H1 (cell line): ENCODE measurements around the gene ZHX3. TPM values are rescaled to one million over a fixed set of nuclear protein-coding genes. Genes with fewer than 3 reads are reported as not detected.

Experiments used
- CTCF ChIA-PET: fragments of 300-600 bp; sonication (Branson Sonifier 250); formaldehyde crosslinking; loops from one replicate; lab custom pipeline; 2021; ENCODE audit not compliant: partially characterized antibody; lab: Charles Lee
- POLR2A ChIA-PET: fragments of 300-600 bp; sonication (Branson Sonifier 250); formaldehyde crosslinking; loops from one replicate; lab custom pipeline; 2021; ENCODE audit warnings: inconsistent platforms; ENCODE audit not compliant: partially characterized antibody; lab: Charles Lee
- DNase-seq, 2 experiments: peaks; one replicate each; pipeline versions ENCODE4 v3.0.0 to v3.0.0-alpha.2; 2010 to 2022; ENCODE audit warnings: low spot score in 2 of 2, low read depth in 1 of 2, mixed read lengths in 1 of 2
- FAIRE-seq: peaks from 2 replicates; lab custom pipeline; 2011; peaks lifted over from hg19 to GRCh38; lab: Jason Lieb, UNC
- H2AFZ ChIP-seq: 2 replicates; pipeline ENCODE4 v1.8.1; 2012; ENCODE audit warnings: low read length, inconsistent platforms
- H2AK5ac ChIP-seq: 2 replicates; pipeline ENCODE4 v1.6.1; 2013; ENCODE audit warnings: low read depth, low read length
- H2BK120ac ChIP-seq: replicated peaks from 2 replicates; pipeline ENCODE3; 2013; ENCODE audit warnings: low read depth, low read length, inconsistent platforms
- H2BK12ac ChIP-seq: 2 replicates; pipeline ENCODE4 v1.6.1; 2013; ENCODE audit warnings: low read depth, low read length
- H2BK15ac ChIP-seq: 2 replicates; pipeline ENCODE4 v1.6.1; 2013; ENCODE audit warnings: low read length
- H2BK20ac ChIP-seq: 2 replicates; pipeline ENCODE4 v1.6.1; 2013; ENCODE audit warnings: low read length
- H2BK5ac ChIP-seq: 2 replicates; pipeline ENCODE4 v1.6.1; 2013; ENCODE audit warnings: low read depth, low read length
- H3K14ac ChIP-seq: 2 replicates; pipeline ENCODE4 v1.6.1; 2013; ENCODE audit warnings: inconsistent platforms; ENCODE audit not compliant: insufficient read length
- H3K18ac ChIP-seq: 2 replicates; pipeline ENCODE4 v1.6.1; 2013; ENCODE audit warnings: low read length; ENCODE audit errors: extremely low read depth
- H3K23ac ChIP-seq: 2 replicates; pipeline ENCODE4 v1.6.1; 2013; ENCODE audit warnings: inconsistent platforms; ENCODE audit not compliant: insufficient read length
- H3K23me2 ChIP-seq: 2 replicates; pipeline ENCODE4 v1.6.1; 2013; ENCODE audit warnings: low read depth, low read length
- H3K27ac ChIP-seq: 2 replicates; pipeline ENCODE4 v1.6.1; 2011; ENCODE audit warnings: low read depth, low read length, inconsistent platforms
- H3K27me3 ChIP-seq, 4 experiments: replicated peaks in 1 of 4; 1 replicate in 1 of 4; 2 replicates in 3 of 4; pipeline versions ENCODE4 v1.6.1 to v1.8.1; 2011 to 2013; ENCODE audit warnings: low read length in 3 of 4, mild to moderate bottlenecking in 3 of 4, inconsistent platforms in 2 of 4, mixed read lengths in 2 of 4, moderate library complexity in 1 of 4; ENCODE audit not compliant: control insufficient read depth in 3 of 4, insufficient read depth in 3 of 4; ENCODE audit errors: extremely low read depth in 1 of 4
- H3K36me3 ChIP-seq, 4 experiments: 2 replicates each; pipeline versions ENCODE4 v1.6.1 to v1.8.1; 2011 to 2013; ENCODE audit warnings: mild to moderate bottlenecking in 4 of 4, low read length in 3 of 4, moderate library complexity in 2 of 4, control low read depth in 1 of 4, inconsistent platforms in 1 of 4; ENCODE audit not compliant: insufficient read depth in 4 of 4, control insufficient read depth in 2 of 4
- H3K4ac ChIP-seq: replicated peaks from 2 replicates; pipeline ENCODE3; 2013; ENCODE audit warnings: low read length, low read depth, mixed read lengths, inconsistent platforms; ENCODE audit not compliant: insufficient read length
- H3K4me1 ChIP-seq, 4 experiments: replicated peaks in 1 of 4; 1 replicate in 1 of 4; 2 replicates in 3 of 4; pipeline versions ENCODE4 v1.6.1 to v1.8.1; 2011 to 2013; ENCODE audit warnings: low read length in 3 of 4, inconsistent platforms in 2 of 4, mixed read lengths in 1 of 4; ENCODE audit not compliant: insufficient read depth in 4 of 4, control insufficient read depth in 3 of 4
- H3K4me2 ChIP-seq, 2 experiments: 2 replicates each; pipeline versions ENCODE4 v1.6.1 to v1.8.1; 2011 to 2013; ENCODE audit warnings: low read depth in 2 of 2, low read length in 2 of 2, control low read depth in 1 of 2, inconsistent platforms in 1 of 2, mild to moderate bottlenecking in 1 of 2; ENCODE audit not compliant: insufficient read depth in 1 of 2
- H3K4me3 ChIP-seq, 4 experiments: fragments of 200-600, 300-600 bp in 1 of 4; sonication (generic), shearing (Covaris generic), sonication (Bioruptor Twin) in 1 of 4; 2 replicates each; pipeline versions ENCODE4 v1.5.1 to v1.8.1; 2011 to 2016; ENCODE audit warnings: low read length in 4 of 4, low read depth in 3 of 4, control low read depth in 2 of 4, inconsistent platforms in 2 of 4, mild to moderate bottlenecking in 2 of 4, mixed read lengths in 1 of 4, moderate library complexity in 1 of 4; ENCODE audit not compliant: insufficient read depth in 2 of 4; ENCODE audit errors: extremely low read depth in 1 of 4
- H3K56ac ChIP-seq: replicated peaks from 2 replicates; pipeline ENCODE3; 2013; ENCODE audit warnings: low read depth, mild to moderate bottlenecking, mixed read lengths, low read length, inconsistent platforms; ENCODE audit not compliant: insufficient read length
- H3K79me1 ChIP-seq: 2 replicates; pipeline ENCODE4 v1.6.1; 2013; ENCODE audit warnings: low read depth, low read length, control low read depth
- H3K79me2 ChIP-seq, 2 experiments: 2 replicates each; pipeline versions ENCODE4 v1.6.1 to v1.8.1; 2012 to 2013; ENCODE audit warnings: low read length in 2 of 2, mild to moderate bottlenecking in 2 of 2, inconsistent platforms in 1 of 2; ENCODE audit not compliant: insufficient read depth in 2 of 2, control insufficient read depth in 1 of 2
- H3K9ac ChIP-seq, 4 experiments: replicated peaks in 1 of 4; 1 replicate in 1 of 4; 2 replicates in 3 of 4; pipeline versions ENCODE4 v1.6.1 to v1.8.1; 2011 to 2013; ENCODE audit warnings: low read depth in 3 of 4, low read length in 3 of 4, control low read depth in 2 of 4, mild to moderate bottlenecking in 2 of 4, moderate library complexity in 2 of 4, inconsistent platforms in 1 of 4; ENCODE audit errors: extremely low read depth in 1 of 4
- H3K9me3 ChIP-seq, 2 experiments: 2 replicates each; pipeline versions ENCODE4 v1.6.1 to v1.8.1; 2012 to 2013; ENCODE audit warnings: mild to moderate bottlenecking in 2 of 2, moderate library complexity in 2 of 2, control low read depth in 1 of 2, inconsistent platforms in 1 of 2, low read depth in 1 of 2, low read length in 1 of 2, mixed read lengths in 1 of 2; ENCODE audit not compliant: insufficient read depth in 2 of 2
- H4K20me1 ChIP-seq, 2 experiments: replicated peaks in 1 of 2; 2 replicates each; pipeline versions ENCODE3 to v1.8.1; 2011 to 2013; ENCODE audit warnings: inconsistent platforms in 2 of 2, low read length in 2 of 2, mild to moderate bottlenecking in 1 of 2; ENCODE audit not compliant: insufficient read depth in 2 of 2, control insufficient read depth in 1 of 2
- H4K5ac ChIP-seq: 2 replicates; pipeline ENCODE4 v1.6.1; 2013; ENCODE audit warnings: low read length, low read depth, mixed read lengths, inconsistent platforms; ENCODE audit not compliant: insufficient read length
- H4K8ac ChIP-seq: 2 replicates; pipeline ENCODE4 v1.8.0; 2013; ENCODE audit warnings: mild to moderate bottlenecking, moderate library complexity, low read length, inconsistent platforms; ENCODE audit not compliant: insufficient read depth; ENCODE audit errors: extremely low read depth
- H4K91ac ChIP-seq: replicated peaks from 2 replicates; pipeline ENCODE3; 2013; ENCODE audit warnings: low read length, mixed read lengths, inconsistent platforms; ENCODE audit not compliant: insufficient read length
- ASH2L ChIP-seq: fragments of 200-600, 300-600 bp; sonication (generic); IDR thresholded peaks from one replicate; pipeline ENCODE4 v1.7.1; 2017; ENCODE audit warnings: low read length
- CTCF ChIP-seq, 3 experiments: IDR thresholded peaks; 1 replicate in 2 of 3; 2 replicates in 1 of 3; pipeline versions ENCODE4 v1.5.1 to v1.6.1; 2011; ENCODE audit warnings: low read length in 3 of 3, mild to moderate bottlenecking in 3 of 3, inconsistent platforms in 2 of 3, low read depth in 1 of 3, moderate library complexity in 1 of 3; ENCODE audit not compliant: insufficient read depth in 1 of 3; ENCODE audit errors: control extremely low read depth in 1 of 3
- FOSL1 ChIP-seq: IDR thresholded peaks from 2 replicates; pipeline ENCODE4 v1.6.1; 2011; ENCODE audit warnings: mild to moderate bottlenecking, low read depth, low read length, moderate library complexity; ENCODE audit not compliant: insufficient read depth
- GABPA ChIP-seq: IDR thresholded peaks from 2 replicates; pipeline ENCODE4 v1.6.1; 2011; ENCODE audit warnings: mild to moderate bottlenecking, low read length, moderate library complexity, borderline replicate concordance; ENCODE audit not compliant: insufficient read depth
- HDAC6 ChIP-seq: IDR thresholded peaks from one replicate; pipeline ENCODE4 v1.7.1; 2012; ENCODE audit warnings: low read depth, mild to moderate bottlenecking, inconsistent platforms, low read length, moderate library complexity
- KDM1A ChIP-seq: fragments of 200-600, 300-600 bp; sonication (generic); IDR thresholded peaks from 2 replicates; pipeline ENCODE4 v1.7.1; 2016; ENCODE audit warnings: mild to moderate bottlenecking, low read length, borderline replicate concordance
- KDM4A ChIP-seq: IDR thresholded peaks from one replicate; pipeline ENCODE4 v1.7.1; 2012; ENCODE audit warnings: low read depth, mild to moderate bottlenecking, moderate library complexity, low read length, inconsistent platforms; ENCODE audit not compliant: severe bottlenecking
- RBBP5 ChIP-seq: IDR thresholded peaks from 2 replicates; pipeline ENCODE4 v1.7.1; 2012; ENCODE audit warnings: low read depth, mild to moderate bottlenecking, inconsistent platforms, low read length, moderate library complexity, borderline replicate concordance
- RFX5 ChIP-seq: IDR thresholded peaks from 2 replicates; pipeline ENCODE4 v1.6.1; 2011; ENCODE audit warnings: low read depth, low read length, improper control_type of control experiment, borderline replicate concordance
- SIN3A ChIP-seq, 2 experiments: IDR thresholded peaks in 1 of 2; conservative IDR thresholded peaks in 1 of 2; 2 replicates each; pipeline ENCODE4 v1.6.1; 2011 to 2012; ENCODE audit warnings: low read length in 2 of 2, improper control_type of control experiment in 1 of 2, low read depth in 1 of 2, mild to moderate bottlenecking in 1 of 2
- SIX5 ChIP-seq: IDR thresholded peaks from 2 replicates; pipeline ENCODE4 v1.6.1; 2011; ENCODE audit warnings: mild to moderate bottlenecking, low read depth, low read length
- WGBS, 2 experiments: shearing (Covaris generic) in 1 of 2; methylation state at CpG; one replicate each; pipeline versions ENCODE4 v1.1.6 to v1.1.7; 2013 to 2015; ENCODE audit warnings: low lambda C conversion rate in 2 of 2, mixed read lengths in 2 of 2, inconsistent platforms in 1 of 2, low coverage in 1 of 2, missing lambda C conversion rate in 1 of 2; ENCODE audit not compliant: insufficient replicate concordance in 2 of 2, insufficient coverage in 1 of 2, insufficient read length in 1 of 2; ENCODE audit errors: extremely low coverage in 1 of 2, missing lambda C conversion rate in 1 of 2; 5-methylcytosine and 5-hydroxymethylcytosine counted together
- polyA plus RNA-seq, 7 experiments: library from polyadenylated mRNA; depleted of rRNA in 3 of 7; stranded (reverse) in 5 of 7; unstranded in 2 of 7; fragments of >200 nt in 5 of 7; fragments of 200-250 nt in 2 of 7; gene quantifications; 1 replicate in 5 of 7; 2 replicates in 1 of 7; 4 replicates in 1 of 7; pipeline versions ENCODE4 v1.2.1 to v1.2.3, GENCODE V29; 2011 to 2013; ENCODE audit warnings: missing spikeins in 2 of 7, mixed read lengths in 2 of 7
- total RNA-seq: library from RNA; stranded (reverse); fragmentation: NEBNext Ultra II Directional; extraction: Animal tissue kit (Norgen Biotek cat#: 25700); gene quantifications from 2 replicates; pipeline ENCODE4 v1.2.1, GENCODE V29; 2021

Gene ZHX3
- total and polyA plus RNA-seq, 2 of the 8 experiments (the other 6 are each of a cell fraction or from before 2014, with no cell fraction given): 1.00 to 7.8 TPM

GRCh38 chr20:41358717-41359116, 41.2 kb upstream of the ZHX3 start:
- H2BK20ac ChIP-seq: no peak overlapping the region
- H4K91ac ChIP-seq: no peak overlapping the region
- H3K27me3 ChIP-seq: no peaks in the 10 kb centered on the region
- H2AK5ac ChIP-seq: no peak overlapping the region
- H3K79me2 ChIP-seq: no peaks in the 10 kb centered on the region
- ChIA-PET CTCF (interaction anchor here (0.9 to 1.8 kb wide), 6 partner anchors 10 to 183 kb away, joined by 3 to 6 read pairs (median 4); partner anchors contain the start of gene LPIN3), POLR2A (interaction anchor here (1.4 kb wide), 2 partner anchors 37 to 116 kb away, joined by 3 read pairs; no protein-coding TSS in a partner anchor)
- H3K79me1 ChIP-seq: no peaks in the 10 kb centered on the region
- H4K5ac ChIP-seq: no peak overlapping the region
- H3K9ac ChIP-seq: no peak overlapping the region
- DNase-seq: no peak
- H3K4me1 ChIP-seq: no peaks in the 10 kb centered on the region
- no peak overlapping the region for H3K18ac ChIP-seq
- H3K4me2 ChIP-seq: no peak overlapping the region
- H2BK12ac ChIP-seq: no peak overlapping the region
- no peak overlapping the region for H3K27ac ChIP-seq
- H3K36me3 ChIP-seq: no peaks in the 10 kb centered on the region
- H4K20me1 ChIP-seq: peaks cover 0 to 3% of the 10 kb centered on the region in 2 experiments
- H3K23ac ChIP-seq: no peak overlapping the region
- H2BK120ac ChIP-seq: no peak overlapping the region
- no peaks in the 10 kb centered on the region for H3K23me2 ChIP-seq
- H3K4ac ChIP-seq: no peak overlapping the region
- no peak overlapping the region for H4K8ac ChIP-seq
- no peak overlapping the region for H2BK5ac ChIP-seq
- no peak overlapping the region for H3K56ac ChIP-seq
- 85% methylated on average over 7 of the region's 7 CpGs; no CpG with 5 or more reads in 1 of the 2 experiments for WGBS, 2 experiments
- no peak for FAIRE-seq
- H3K4me3 ChIP-seq: no peak overlapping the region
- no peaks in the 10 kb centered on the region for H3K9me3 ChIP-seq
- H3K14ac ChIP-seq: no peak overlapping the region
- H2AFZ ChIP-seq: no peak overlapping the region
- no peak overlapping the region for H2BK15ac ChIP-seq
- TF ChIP-seq RFX5 (no peak), SIX5 (no peak), HDAC6 (no peak), GABPA (no peak), CTCF (IDR thresholded peaks at IDR 0.05; ENCODE audit: control extremely low read depth in 1 of 3, insufficient read depth in 1 of 3, low read depth in 1 of 3, low read length in 3 of 3) (no peak), FOSL1 (no peak), RBBP5 (no peak), KDM4A (no peak), ASH2L (no peak), SIN3A (conservative IDR thresholded peaks at IDR 0.05 in 1 of 2, IDR thresholded peaks at IDR 0.05 in 1 of 2; ENCODE audit: low read depth in 1 of 2, low read length in 2 of 2) (no peak), KDM1A (no peak)
